NCI-H2107 treated with DMSO at 0.1 percent for 48 hours (cell line): ENCODE measurements around the gene PPP6R3.

ENCODE experiments used
- DNase-seq: peaks from one replicate; lab custom pipeline; 2025; ENCODE audit not compliant: unreplicated experiment; lab: John Stamatoyannopoulos, UW

Gene PPP6R3

DNA sequence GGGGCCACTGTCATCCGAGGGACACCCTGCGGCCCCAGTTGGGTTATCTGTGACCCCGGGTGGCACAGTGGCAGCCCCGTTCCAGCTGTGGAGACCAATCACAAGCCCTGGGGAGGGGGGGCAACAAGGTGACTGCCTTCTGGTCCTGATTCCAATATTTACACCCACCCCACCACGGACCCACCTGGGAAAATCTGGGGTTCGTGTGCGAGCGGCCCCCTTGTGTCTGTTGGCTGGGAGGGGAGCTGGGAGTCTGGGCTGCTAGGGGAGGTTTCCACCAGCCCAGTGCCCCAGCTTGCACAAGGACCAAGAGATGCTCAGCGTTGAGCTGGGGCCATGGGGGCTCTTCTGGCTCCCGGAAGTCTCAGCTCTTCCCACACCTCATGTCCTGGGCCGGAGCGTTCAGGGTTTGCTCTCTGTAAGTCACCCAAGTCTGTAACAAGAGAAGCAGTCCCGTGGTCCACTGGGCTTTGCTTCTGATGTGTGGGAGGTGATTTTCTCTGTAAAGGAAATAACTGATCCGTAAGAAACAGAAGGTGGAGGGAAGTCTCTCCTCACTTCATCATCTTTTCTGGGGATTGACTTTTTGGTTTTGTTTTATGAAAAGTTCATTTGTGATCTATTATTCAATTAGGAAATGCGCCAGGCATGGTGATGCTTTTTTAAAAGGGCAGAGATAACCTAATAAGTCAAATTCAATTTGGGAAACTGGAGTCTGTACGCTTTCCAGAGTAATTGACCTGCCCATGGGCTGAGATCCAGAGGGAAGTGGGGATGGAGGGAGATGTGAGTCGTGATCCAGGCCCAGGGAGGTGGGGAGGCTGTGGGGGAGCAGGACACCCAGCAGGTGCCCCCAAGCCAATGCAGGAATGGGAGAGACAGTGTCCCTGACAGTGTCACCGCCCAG lies 201.4 kb downstream of the PPP6R3 start:
- no peak for DNase-seq

DNA sequence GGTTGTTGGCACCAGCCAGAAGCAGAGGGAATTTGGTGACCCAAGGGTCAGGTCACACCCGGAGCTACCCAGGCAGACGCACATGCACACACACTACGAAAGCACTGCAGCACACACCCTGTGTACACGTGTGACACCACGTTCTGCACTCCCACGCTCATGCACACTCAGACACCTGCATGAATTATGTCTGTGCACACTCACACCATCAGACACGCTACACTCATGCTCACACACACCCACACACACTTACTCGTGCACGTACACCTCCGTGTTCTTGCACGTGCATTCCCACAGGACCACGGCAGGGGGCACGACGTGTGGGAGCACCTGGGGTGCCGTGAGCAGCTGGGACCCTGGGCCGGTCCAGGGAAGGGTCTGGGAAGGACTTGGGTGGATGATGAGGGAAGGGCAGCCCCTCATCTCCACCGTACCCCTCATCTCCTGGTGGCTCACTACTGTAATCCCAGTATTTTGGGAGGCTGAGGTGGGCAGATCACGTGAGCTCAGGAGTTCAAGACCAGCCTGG lies 203.0 kb downstream of the PPP6R3 start:
- no peak for DNase-seq

GRCh38 chr11:68664141-68664540 lies 203.6 kb downstream of the PPP6R3 start:
- DNase-seq = no peak

- DNase-seq = no peak
Observed at GRCh38 chr11:68664906-68665305, 204.4 kb downstream of the PPP6R3 start.
